HG02840 (cell line): ENCODE results near the gene ABCF2.
A peak's percentile ranks its signal among the peaks of the same experiment; 100 is the strongest.

Source experiments
- ATAC-seq: cut with Tn5 transposase; IDR thresholded peaks from one replicate; pipeline ENCODE4 v1.9.1; 2021; ENCODE audit warnings: mild to moderate bottlenecking, moderate library complexity, moderate number of reproducible peaks; ENCODE audit not compliant: unreplicated experiment, low FRiP score

Gene ABCF2

GRCh38 chr7:151242159-151243044, 15.4 kb upstream of the ABCF2 start:
- ATAC-seq: no peak

DNA sequence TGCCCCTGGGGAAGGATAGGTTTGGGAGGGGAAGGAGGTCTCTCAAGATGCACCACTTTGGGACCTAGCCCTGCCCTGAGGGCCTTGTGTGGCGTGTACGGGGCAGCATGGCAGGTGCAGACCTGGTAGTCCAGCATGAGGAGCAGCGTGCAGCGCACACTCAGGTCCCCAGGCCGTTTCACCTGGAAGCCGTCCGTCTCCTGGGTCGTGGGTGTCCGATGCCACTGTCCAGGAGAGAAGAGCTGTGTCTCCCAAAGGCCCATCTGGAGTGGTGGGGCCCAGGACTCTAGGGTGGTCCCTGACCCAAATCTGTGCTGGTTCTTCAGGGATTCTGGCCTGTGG, 14.7 kb upstream of the ABCF2 start:
- no peak for ATAC-seq

- ATAC-seq: no peak
Measured at GRCh38 chr7:151240942-151241754, 14.1 kb upstream of the ABCF2 start.

GRCh38 chr7:151240536-151240935, 13.5 kb upstream of the ABCF2 start:
- no peak for ATAC-seq

DNA sequence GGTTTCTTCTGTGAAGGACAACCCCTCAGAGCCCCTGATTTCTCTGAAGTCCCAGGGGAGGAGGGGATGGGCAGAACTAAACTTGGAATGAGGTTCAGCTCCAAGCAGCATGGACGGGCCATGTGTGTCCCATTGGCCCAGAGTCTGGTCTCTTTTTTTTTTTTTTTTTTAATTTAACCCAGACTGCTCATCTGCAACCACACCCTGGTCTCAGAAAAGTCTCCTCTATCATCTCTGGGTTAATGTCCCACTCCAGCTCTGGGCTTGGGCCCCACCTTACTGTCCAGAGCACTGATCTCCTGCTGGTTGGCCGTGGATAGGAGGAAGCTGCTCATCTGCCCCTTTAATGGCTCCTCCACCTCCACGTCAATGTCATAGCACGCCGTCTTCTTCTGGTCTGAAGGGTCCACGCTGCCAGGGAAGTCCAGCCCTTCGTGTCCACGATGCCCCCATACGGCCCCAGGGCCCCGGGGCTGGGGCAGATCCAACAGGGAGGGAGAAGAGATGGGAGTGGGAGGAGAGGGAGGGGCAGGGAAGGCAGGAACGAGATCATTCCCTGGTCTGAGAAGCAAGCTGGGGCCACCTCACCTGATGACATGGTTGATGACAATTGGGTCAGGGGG, 12.9 kb upstream of the ABCF2 start:
- no peak for ATAC-seq

DNA sequence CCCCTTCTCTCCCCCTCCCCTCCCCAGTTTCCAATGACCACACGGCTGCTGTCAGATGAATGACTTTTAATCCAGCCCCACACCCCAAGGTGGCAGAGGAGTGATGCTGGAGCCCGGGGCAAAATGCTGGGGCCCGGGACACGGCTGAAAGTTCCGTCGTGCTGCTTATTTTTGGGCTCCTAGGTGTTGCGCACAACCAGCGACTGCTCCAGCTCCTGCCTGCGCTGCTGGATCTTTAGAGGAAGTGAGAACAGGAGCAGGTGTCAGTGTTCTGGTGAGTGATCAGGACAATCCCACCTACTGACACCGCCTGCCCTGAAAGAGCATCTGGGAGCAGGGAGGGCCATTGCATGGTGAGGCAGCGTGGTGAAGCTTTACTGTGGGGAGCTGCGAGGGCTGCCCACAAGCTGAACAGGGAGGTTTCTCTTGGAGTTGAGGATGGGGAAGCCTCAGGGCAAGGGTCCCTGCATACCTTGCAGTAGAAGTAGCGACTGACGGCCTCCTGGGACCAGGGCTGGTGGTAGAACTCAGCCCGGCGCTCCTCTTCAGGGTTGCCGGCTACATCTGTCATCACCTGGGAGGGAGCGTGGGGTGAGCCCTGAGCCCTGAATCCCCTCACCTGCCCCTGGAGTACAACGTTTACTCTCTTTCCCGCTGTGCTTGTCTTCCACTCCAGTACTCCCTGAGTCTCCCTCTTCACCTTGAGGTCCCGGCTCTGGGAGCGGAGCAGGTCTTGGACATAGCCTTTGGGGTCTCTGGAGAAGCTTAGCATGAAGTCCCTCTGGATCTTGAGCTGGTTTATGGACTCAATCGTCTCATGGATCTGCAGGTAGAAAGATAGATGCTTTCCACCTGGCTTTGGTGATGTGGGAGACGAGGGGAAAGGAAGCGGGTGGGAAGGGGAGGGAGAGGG, 12.2 kb upstream of the ABCF2 start:
- no peak for ATAC-seq

DNA sequence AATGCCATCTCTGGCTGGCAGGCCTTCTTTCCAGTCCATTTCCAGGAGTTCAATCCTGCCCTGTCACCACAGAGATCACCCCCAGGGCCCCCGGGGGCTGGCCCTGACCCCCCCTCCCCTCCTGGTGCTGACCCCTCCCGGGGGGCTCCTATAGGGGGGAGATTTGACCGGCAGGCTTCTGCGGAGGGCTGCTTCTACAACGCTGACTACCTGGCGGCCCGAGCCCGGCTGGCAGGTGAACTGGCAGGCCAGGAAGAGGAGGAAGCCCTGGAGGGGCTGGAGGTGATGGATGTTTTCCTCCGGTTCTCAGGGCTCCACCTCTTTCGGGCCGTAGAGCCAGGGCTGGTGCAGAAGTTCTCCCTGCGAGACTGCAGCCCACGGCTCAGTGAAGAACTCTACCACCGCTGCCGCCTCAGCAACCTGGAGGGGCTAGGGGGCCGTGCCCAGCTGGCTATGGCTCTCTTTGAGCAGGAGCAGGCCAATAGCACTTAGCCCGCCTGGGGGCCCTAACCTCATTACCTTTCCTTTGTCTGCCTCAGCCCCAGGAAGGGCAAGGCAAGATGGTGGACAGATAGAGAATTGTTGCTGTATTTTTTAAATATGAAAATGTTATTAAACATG, 11.3 kb upstream of the ABCF2 start:
- ATAC-seq: no peak

GRCh38 chr7:151237244-151238189, 10.5 kb upstream of the ABCF2 start:
- no peak for ATAC-seq

DNA sequence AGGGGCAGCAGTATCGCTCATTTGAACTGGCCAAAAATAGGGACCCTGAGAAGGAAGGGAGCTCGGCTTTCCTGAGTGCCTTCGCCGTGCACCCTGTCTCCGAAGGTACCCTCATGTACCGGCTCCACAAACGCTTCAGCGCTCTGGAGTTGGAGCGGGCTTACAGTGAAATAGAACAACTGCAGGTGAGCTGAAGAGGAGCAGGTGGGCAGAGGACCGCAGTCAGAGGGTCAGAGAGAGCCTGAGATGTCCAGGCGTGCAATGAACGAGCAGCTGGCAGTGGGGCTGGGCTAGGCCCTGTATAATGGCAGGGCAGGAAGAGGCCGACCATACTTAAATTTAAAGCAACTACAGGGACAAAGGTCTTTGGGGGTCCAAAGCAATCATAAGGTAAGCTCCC, 9.4 kb upstream of the ABCF2 start:
- ATAC-seq: no peak

- ATAC-seq: no peak
Measured at GRCh38 chr7:151235091-151235787, 8.2 kb upstream of the ABCF2 start.

DNA sequence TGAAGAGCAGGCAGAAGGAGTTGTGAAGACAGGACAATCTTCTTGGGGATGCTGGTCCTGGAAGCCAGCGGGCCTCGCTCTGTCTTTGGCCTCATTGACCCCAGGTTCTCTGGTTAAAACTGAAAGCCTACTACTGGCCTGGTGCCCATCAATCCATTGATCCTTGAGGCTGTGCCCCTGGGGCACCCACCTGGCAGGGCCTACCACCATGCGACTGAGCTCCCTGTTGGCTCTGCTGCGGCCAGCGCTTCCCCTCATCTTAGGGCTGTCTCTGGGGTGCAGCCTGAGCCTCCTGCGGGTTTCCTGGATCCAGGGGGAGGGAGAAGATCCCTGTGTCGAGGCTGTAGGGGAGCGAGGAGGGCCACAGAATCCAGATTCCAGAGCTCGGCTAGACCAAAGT, 6.8 kb upstream of the ABCF2 start:
- ATAC-seq: no peak

DNA sequence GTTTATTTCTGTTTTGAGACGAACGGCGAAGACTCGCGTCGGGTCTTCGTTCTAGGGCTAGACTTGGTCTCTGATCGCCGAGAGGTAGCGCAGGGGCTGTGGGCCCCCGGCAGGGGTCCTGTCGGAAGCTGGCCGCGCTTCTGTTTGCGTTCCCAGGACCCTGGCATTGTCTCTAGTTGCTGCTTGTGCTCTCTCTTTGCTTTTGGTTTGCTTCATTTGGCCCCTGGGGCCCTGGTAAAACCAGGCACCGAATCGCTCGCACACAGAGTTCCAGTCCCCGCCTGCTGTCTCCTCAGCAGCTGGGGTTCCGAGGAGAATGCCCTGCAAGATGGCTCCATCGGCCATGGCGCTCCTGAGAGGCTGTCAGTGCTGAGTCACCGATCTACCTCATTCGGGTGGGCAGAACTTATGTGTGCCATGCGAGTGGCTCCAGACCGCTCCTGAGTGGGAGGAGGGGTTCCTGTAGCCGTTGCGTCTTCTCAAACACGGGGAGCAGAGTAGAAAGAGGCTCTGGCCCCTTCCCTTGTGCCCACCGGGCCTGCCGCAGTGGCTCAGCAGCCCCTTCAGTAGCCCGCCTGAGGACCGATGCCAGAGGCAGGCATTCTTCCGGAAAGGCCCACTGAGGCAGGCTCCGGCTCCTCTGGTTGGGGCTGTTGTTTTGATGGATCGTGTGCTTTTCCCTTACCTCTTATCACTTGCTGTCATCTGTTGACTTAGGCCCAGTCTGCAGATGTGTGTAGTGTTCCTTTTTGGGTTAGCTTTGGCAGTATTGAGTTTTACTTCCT, 6.1 kb upstream of the ABCF2 start:
- ATAC-seq: peak; percentile 14

GRCh38 chr7:151232091-151232916, 5.3 kb upstream of the ABCF2 start, which contains the start of gene CHPF2:
CHPF2 (plus strand) TSS chr7:151232483; CDS start chr7:151234012, 1,529 bp downstream.
- ATAC-seq: peak; percentile 96

GRCh38 chr7:151231080-151231479, 4.1 kb upstream of the ABCF2 start:
- no peak for ATAC-seq

DNA sequence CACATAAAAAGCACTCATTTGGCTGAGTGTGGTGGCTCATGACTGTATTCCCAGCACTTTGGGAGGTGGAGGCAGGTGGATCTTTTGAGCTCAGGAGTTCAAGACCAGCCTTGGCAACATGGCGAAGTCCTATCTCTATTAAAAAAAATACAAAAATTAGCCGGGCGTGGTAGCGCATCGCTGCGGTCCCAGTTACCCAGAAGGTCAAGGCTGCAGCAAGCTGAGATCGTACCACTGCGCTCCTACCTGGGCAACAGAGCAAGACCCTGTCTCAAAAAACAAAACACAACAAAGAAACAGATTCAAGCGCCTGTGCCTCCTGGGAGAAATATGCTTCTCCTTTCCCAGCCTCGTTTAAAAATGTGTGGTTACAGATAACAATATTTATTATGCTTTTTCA, 2.2 kb upstream of the ABCF2 start:
- ATAC-seq: no peak
